PC-9 (cell line): ENCODE results near the gene PHC2. TPM values are rescaled to one million over a fixed set of nuclear protein-coding genes. Genes with fewer than 3 reads are reported as not detected.

Experiments
- BruUV-seq: library from RNA; stranded (reverse); fragments of 400-500 nt; replicated peaks from 2 replicates; lab custom pipeline; 2021; lab: Mats Ljungman, UMichigan
- CTCF ChIA-PET: fragments of 300-600 bp; sonication (Branson Sonifier 250); formaldehyde crosslinking; loops from one replicate; lab custom pipeline; 2022; ENCODE audit warnings: antibody characterized with exemption; lab: Charles Lee
- POLR2A ChIA-PET: fragments of 300-600 bp; sonication (Branson Sonifier 250); formaldehyde crosslinking; loops from one replicate; lab custom pipeline; 2022; ENCODE audit warnings: antibody characterized with exemption; ENCODE audit not compliant: unreplicated experiment; lab: Charles Lee
- DNase-seq, 2 experiments: peaks; one replicate each; pipeline versions ENCODE4 v3.0.0 to v3.0.0-alpha.2; 2015 to 2022; ENCODE audit warnings: mixed read lengths in 1 of 2
- H2AFZ ChIP-seq: fragments of 200-600 bp; sonication (generic); 2 replicates; pipeline ENCODE4 v1.8.1; 2017; ENCODE audit warnings: antibody characterized with exemption
- H3F3A ChIP-seq: fragments of 200-600 bp; sonication (generic); 2 replicates; pipeline ENCODE4 v1.8.1; 2017; ENCODE audit warnings: antibody characterized with exemption, mild to moderate bottlenecking, low read depth; ENCODE audit not compliant: insufficient read depth
- H3K27ac ChIP-seq: fragments of 200-600 bp; sonication (generic); 2 replicates; pipeline ENCODE4 v1.6.1; 2016; ENCODE audit warnings: mixed run types
- H3K27me3 ChIP-seq: fragments of 200-600 bp; sonication (generic); 2 replicates; pipeline ENCODE4 v1.6.1; 2016; ENCODE audit warnings: low read depth, mixed run types; ENCODE audit not compliant: insufficient read depth
- H3K36me3 ChIP-seq: fragments of 200-600 bp; sonication (generic); 2 replicates; pipeline ENCODE4 v1.6.1; 2016; ENCODE audit warnings: low read depth, mixed run types
- H3K4me1 ChIP-seq: fragments of 200-600 bp; sonication (generic); replicated peaks from 2 replicates; pipeline ENCODE4 v1.6.1; 2016; ENCODE audit warnings: mixed run types; ENCODE audit not compliant: insufficient read depth
- H3K4me2 ChIP-seq: fragments of 200-600 bp; sonication (generic); 2 replicates; pipeline ENCODE4 v1.6.1; 2017; ENCODE audit warnings: mixed run types
- H3K4me3 ChIP-seq: fragments of 200-600 bp; sonication (generic); 2 replicates; pipeline ENCODE4 v1.6.1; 2016; ENCODE audit warnings: mixed run types
- H3K79me2 ChIP-seq: fragments of 200-600 bp; sonication (generic); 2 replicates; pipeline ENCODE4 v1.6.1; 2017; ENCODE audit warnings: low read depth, mixed run types
- H3K9me2 ChIP-seq: fragments of 200-600 bp; sonication (generic); 2 replicates; pipeline ENCODE4 v1.8.1; 2017; ENCODE audit warnings: mild to moderate bottlenecking; ENCODE audit not compliant: insufficient read depth
- H3K9me3 ChIP-seq: fragments of 200-600 bp; sonication (generic); 2 replicates; pipeline ENCODE4 v1.8.1; 2016; ENCODE audit warnings: low read depth; ENCODE audit not compliant: insufficient read depth
- H4K20me1 ChIP-seq: fragments of 200-600 bp; sonication (generic); 2 replicates; pipeline ENCODE4 v1.8.1; 2017; ENCODE audit not compliant: insufficient read depth
- CTCF ChIP-seq: fragments of 200-600 bp; sonication (generic); conservative IDR thresholded peaks from 2 replicates; pipeline ENCODE4 v1.6.1; 2017; ENCODE audit warnings: mixed run types, antibody characterized with exemption, mild to moderate bottlenecking, moderate library complexity
- EZH2 ChIP-seq: fragments of 200-600 bp; sonication (generic); IDR thresholded peaks from 2 replicates; pipeline ENCODE4 v1.8.0; 2017; ENCODE audit warnings: antibody characterized with exemption, low read depth
- intact Hi-C: fragments of 100-400 bp; cut with micrococcal nuclease; formaldehyde crosslinking; loops from one replicate; pipeline ENCODE4 v1.10.0; 2022; ENCODE audit not compliant: unreplicated experiment
- total RNA-seq: library from RNA; stranded (reverse); gene quantifications from 2 replicates; pipeline ENCODE4 v1.2.3, GENCODE V29; 2021

Gene PHC2
- total RNA-seq, 1 experiment from 2014 or later: 48.1 TPM

DNA sequence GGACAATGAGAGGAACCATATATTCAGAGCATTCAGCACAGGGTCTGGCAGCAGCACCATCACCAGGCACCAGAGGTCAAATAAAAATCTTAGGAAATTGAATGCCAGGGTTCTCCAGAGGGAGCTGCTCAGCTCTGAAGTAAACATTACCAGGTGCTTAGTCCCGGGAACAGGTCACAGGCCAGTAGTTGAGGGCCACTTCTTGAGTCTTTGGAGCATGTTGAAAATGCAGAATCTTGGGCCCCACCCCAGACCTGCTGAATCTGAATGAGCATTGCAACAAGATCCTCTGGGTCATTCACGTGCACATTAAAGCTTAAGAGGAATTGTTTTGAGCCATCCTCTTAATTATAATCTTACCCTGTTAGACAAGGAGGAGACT, 33.8 kb downstream of the PHC2 start:
- no peak for TF ChIP-seq EZH2
- TF ChIP-seq CTCF: no peak
- BruUV-seq: no TSS peak
- no peaks in the 10 kb centered on the region for H3K9me2 ChIP-seq
- no peak overlapping the region for H3K4me3 ChIP-seq
- no peak overlapping the region for H3K4me2 ChIP-seq
- no peak for DNase-seq
- no peak overlapping the region for H3K27ac ChIP-seq
- no peaks in the 10 kb centered on the region for H3K4me1 ChIP-seq
- H3K79me2 ChIP-seq: no peaks in the 10 kb centered on the region
- ChIA-PET CTCF (no interaction called here), POLR2A (no interaction called here)
- intact Hi-C loops: no loop called here
- no peaks in the 10 kb centered on the region for H3F3A ChIP-seq
- no peaks in the 10 kb centered on the region for H3K27me3 ChIP-seq
- H2AFZ ChIP-seq: no peak overlapping the region
- no peaks in the 10 kb centered on the region for H3K36me3 ChIP-seq
- H3K9me3 ChIP-seq: no peaks in the 10 kb centered on the region
- H4K20me1 ChIP-seq: no peaks in the 10 kb centered on the region

DNA sequence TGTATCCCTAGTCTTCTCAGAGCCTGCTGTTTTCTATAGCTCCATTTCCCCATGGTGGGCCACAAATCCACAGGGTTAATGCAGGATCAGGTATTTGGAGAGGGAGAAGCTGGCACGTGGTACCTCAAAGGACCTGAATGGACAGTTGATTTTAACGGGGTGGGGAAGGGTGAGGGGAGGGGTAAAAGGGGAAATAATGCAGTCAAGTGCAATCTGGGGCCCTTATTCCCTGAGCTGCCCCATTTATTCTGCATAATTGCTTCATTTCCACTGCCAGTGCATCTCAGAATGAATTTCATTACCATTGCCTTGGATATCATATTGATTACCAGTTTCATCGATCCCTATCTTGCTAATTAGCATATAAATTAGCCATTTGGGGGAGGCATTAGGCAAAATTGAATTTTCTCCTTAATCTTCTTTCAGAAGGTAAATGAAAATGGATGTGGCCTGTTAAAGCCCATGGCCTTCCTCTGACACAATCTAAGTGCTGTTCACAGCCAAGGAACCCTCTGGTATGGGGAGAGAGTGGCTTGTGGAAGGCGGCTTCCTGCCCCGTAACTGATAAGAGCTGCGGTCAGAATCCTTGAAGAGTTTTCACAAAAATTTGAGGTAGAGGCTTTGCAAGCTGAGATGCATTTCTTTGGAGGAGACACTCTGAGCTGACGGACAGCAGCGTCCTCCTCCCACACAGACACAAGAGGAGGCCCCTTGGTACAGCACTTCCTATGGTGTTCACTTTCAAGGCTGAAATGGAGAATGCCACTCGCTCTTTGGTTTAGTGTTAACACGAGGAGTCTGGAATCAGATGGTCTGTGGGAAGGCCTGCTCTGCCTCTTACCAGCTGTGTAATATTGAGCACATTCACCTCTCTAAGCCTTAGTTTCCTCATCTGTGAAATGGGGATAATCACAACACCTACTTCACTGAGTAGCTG, 34.4 kb downstream of the PHC2 start:
- TF ChIP-seq CTCF: no peak
- TF ChIP-seq EZH2: no peak
- H4K20me1 ChIP-seq: no peaks in the 10 kb centered on the region
- no peaks in the 10 kb centered on the region for H3K4me1 ChIP-seq
- ChIA-PET POLR2A (no interaction called here), CTCF (no interaction called here)
- no peaks in the 10 kb centered on the region for H3K36me3 ChIP-seq
- H2AFZ ChIP-seq: no peak overlapping the region
- no peak overlapping the region for H3K4me2 ChIP-seq
- H3K27ac ChIP-seq: no peak overlapping the region
- H3F3A ChIP-seq: no peaks in the 10 kb centered on the region
- intact Hi-C loops: no loop called here
- no peaks in the 10 kb centered on the region for H3K27me3 ChIP-seq
- H3K9me2 ChIP-seq: no peaks in the 10 kb centered on the region
- no peak overlapping the region for H3K4me3 ChIP-seq
- H3K79me2 ChIP-seq: no peaks in the 10 kb centered on the region
- no peak for DNase-seq
- no peaks in the 10 kb centered on the region for H3K9me3 ChIP-seq
- BruUV-seq: no TSS peak

DNA sequence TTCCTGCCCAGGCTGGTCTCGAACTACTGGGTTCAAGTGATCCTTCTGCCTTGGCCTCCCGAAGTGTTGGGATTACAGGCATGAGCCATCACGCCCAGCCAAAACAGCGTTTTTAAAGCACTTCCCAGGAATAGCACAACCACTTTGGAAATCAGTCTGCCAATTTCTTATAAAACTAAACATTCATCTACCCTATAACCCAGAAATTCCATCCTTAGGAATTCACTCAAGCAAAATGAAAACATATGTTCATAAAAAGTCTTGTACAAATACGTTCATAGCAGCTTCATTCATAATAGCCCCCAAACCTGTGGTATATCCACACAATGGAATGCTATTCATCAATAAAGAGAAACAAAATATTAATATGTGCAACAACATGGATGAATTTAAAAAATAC, 36.1 kb downstream of the PHC2 start:
- H2AFZ ChIP-seq: no peak overlapping the region
- POLR2A ChIA-PET: no interaction called here
- TF ChIP-seq EZH2 (no peak), CTCF (no peak)

More for the DNA sequence above, 36.1 kb downstream of the PHC2 start:
- no peaks in the 10 kb centered on the region for H3K4me1 ChIP-seq
- H3K27me3 ChIP-seq: no peaks in the 10 kb centered on the region
- CTCF ChIA-PET: no interaction called here
- H3K79me2 ChIP-seq: no peaks in the 10 kb centered on the region
- no peaks in the 10 kb centered on the region for H3K36me3 ChIP-seq
- DNase-seq: no peak
- H3K4me3 ChIP-seq: no peak overlapping the region
- no peaks in the 10 kb centered on the region for H4K20me1 ChIP-seq
- H3K27ac ChIP-seq: no peak overlapping the region
- intact Hi-C loops: no loop called here
- no peaks in the 10 kb centered on the region; the same call in 1 of the 2 replicates for H3F3A ChIP-seq
- no TSS peak for BruUV-seq
- no peak overlapping the region for H3K4me2 ChIP-seq
- H3K9me2 ChIP-seq: no peaks in the 10 kb centered on the region
- H3K9me3 ChIP-seq: no peaks in the 10 kb centered on the region
